Pons (tissue), 1 donor: ENCODE data around the gene DPP7.
"Not testable (repeated sequence)": the region's sequence is repeated elsewhere in the genome, so short reads cannot be mapped to it uniquely, and the experiment has no call there.

ENCODE experiments used
- DNase-seq: peaks from one replicate; pipeline ENCODE4 v3.0.0-alpha.2; 2016; ENCODE audit warnings: low spot score

DPP7 gene

GRCh38 chr9:137070906-137071275, 43.6 kb downstream of the DPP7 start:
- DNase-seq = peak; percentile 96

- DNase-seq = peak; percentile 92
Measured at GRCh38 chr9:137070201-137070905, 44.2 kb downstream of the DPP7 start, which contains the start of gene SAPCD2. Gene SAPCD2, minus strand, starts transcription at chr9:137070557. Its CDS starts 97 bp downstream, at chr9:137070460.

- DNase-seq = no peak
Measured at GRCh38 chr9:137069508-137070091, 44.9 kb downstream of the DPP7 start.

- DNase-seq = no peak
Measured at GRCh38 chr9:137068539-137069507, 45.7 kb downstream of the DPP7 start.

GRCh38 chr9:137067860-137068538, 46.5 kb downstream of the DPP7 start:
- DNase-seq = peak; percentile 85

- DNase-seq = no peak
Measured at GRCh38 chr9:137066096-137066861, 48.3 kb downstream of the DPP7 start.

- no peak for DNase-seq
Measured at GRCh38 chr9:137065336-137065967, 49.1 kb downstream of the DPP7 start.

GRCh38 chr9:137064880-137065164, 49.7 kb downstream of the DPP7 start:
- DNase-seq = no peak

GRCh38 chr9:137064027-137064879, 50.3 kb downstream of the DPP7 start:
- DNase-seq = no peak

- no peak for DNase-seq
Measured at GRCh38 chr9:137063311-137064026, 51.1 kb downstream of the DPP7 start.

GRCh38 chr9:137062798-137063197, 51.7 kb downstream of the DPP7 start:
- DNase-seq = not testable (repeated sequence)

- DNase-seq = no peak
Measured at GRCh38 chr9:137062384-137062783, 52.1 kb downstream of the DPP7 start.
